Measurements from ENCODE around the gene FGGY. TPM values are rescaled to one million over a fixed set of nuclear protein-coding genes. Genes with fewer than 3 reads are reported as not detected.

The FGGY gene
- total RNA-seq, 4 donors from 2014 or later, result 20.6 to 138 (median 32.8) TPM

DNA sequence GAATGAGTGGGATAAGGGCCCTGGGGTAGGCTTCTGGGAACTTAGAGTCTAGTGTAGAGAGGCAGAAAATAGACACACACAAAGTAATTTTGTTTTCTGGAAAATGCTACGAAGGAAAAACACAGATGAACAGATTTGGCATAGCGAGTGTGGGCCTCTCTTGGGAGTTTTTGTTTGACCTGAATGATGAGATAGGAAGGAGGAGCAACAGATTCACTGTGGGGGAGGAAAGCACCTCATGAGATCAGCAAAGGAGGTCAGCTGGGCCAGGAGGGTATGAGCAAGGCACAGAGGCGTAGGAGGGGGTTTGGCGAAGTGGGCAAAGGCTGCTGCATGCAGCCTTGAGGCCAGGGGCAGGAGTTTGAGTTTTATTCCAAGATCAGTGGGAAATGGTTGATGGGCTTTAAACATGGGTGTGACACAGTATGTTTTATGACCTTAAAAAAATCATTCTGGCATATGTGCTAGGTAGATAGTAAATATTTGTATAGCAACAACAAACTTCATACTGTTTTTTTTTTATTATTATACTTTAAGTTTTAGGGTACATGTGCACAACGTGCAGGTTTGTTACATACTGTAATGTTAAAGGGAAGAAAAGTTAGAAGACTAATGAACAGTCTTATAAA is 57.9 kb downstream of the FGGY start:
- H3K4me3 ChIP-seq, result no peak overlapping the region
- H3K27ac ChIP-seq, result peak overlapping the region; percentile 84 to 86
- TF ChIP-seq, protein P1, sequence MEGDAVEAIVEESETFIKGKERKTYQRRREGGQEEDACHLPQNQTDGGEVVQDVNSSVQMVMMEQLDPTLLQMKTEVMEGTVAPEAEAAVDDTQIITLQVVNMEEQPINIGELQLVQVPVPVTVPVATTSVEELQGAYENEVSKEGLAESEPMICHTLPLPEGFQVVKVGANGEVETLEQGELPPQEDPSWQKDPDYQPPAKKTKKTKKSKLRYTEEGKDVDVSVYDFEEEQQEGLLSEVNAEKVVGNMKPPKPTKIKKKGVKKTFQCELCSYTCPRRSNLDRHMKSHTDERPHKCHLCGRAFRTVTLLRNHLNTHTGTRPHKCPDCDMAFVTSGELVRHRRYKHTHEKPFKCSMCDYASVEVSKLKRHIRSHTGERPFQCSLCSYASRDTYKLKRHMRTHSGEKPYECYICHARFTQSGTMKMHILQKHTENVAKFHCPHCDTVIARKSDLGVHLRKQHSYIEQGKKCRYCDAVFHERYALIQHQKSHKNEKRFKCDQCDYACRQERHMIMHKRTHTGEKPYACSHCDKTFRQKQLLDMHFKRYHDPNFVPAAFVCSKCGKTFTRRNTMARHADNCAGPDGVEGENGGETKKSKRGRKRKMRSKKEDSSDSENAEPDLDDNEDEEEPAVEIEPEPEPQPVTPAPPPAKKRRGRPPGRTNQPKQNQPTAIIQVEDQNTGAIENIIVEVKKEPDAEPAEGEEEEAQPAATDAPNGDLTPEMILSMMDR (IDR thresholded peaks at IDR 0.05), result no peak
- no peak for TF ChIP-seq POLR2A (IDR thresholded peaks at IDR 0.05)
- intact Hi-C loops (cut with DNase I; ENCODE audit: low total_unique reads), result loop anchor here (10.0 kb wide), 1 partner anchor 60 kb away; the partner anchor contains the start of gene FGGY
- H3K27me3 ChIP-seq, result no peaks in the 10 kb centered on the region
- no peaks in the 10 kb centered on the region for H3K9me3 ChIP-seq
- peak; percentile 72 to 86 for DNase-seq
- H3K4me1 ChIP-seq, result peaks cover 0 to 8% of the 10 kb centered on the region in 2 donors
- no peaks in the 10 kb centered on the region for H3K36me3 ChIP-seq

DNA sequence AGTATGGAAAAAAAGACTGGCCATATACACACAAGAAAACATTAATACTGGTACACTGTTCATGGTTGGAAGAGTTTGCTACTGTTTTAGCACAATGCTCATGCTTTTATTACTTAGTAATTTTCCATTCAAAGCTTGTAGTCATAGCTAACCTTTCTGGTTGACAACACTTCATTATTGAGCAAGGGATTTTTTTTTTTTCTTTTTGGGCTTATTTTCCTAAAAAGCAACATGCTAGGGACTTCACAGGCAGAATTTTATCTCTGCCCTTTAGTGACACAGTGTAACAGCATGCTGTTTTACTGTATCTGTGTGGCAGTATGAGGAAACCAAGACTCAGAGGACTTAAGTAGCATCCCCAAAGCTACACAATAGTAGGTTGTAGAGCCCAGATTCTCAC is 58.5 kb downstream of the FGGY start:
- no peaks in the 10 kb centered on the region for H3K27me3 ChIP-seq
- H3K4me1 ChIP-seq, result peaks cover 0 to 8% of the 10 kb centered on the region in 2 donors
- no peaks in the 10 kb centered on the region for H3K36me3 ChIP-seq
- H3K4me3 ChIP-seq, result no peak overlapping the region
- no peak for DNase-seq
- intact Hi-C loops (cut with DNase I; ENCODE audit: low total_unique reads), result loop anchor here (10.0 kb wide), 1 partner anchor 61 kb away; the partner anchor contains the start of gene FGGY
- TF ChIP-seq, protein P1 (IDR thresholded peaks at IDR 0.05), result peak in 1 of 4 experiments; percentile 6
- TF ChIP-seq POLR2A (IDR thresholded peaks at IDR 0.05), result no peak
- H3K9me3 ChIP-seq, result no peaks in the 10 kb centered on the region
- H3K27ac ChIP-seq, result peak overlapping the region; percentile 84 to 86

DNA sequence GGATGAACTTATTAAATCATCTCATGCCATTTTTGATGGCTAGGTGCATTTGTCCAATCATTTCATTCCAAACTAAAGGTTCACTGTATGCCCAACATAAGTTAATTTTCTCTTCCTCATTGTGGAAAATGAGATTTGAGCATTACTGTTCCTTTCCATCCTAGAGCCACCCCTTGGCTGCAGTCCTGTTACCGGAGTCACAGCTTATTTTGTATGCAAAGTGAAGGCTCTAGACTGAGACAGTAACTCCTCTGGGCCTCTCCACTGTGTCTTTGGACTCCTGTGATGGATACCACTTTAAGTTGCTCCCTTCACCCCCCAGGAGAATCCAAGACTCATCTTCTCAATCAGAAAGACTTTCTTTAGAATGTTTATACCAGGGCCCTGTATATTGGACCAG is 59.7 kb downstream of the FGGY start:
- Histone ChIP-seq H3K36me3 (no peaks in the 10 kb centered on the region), H3K4me1 (peaks cover 0 to 8% of the 10 kb centered on the region in 2 donors), H3K27ac (peak overlapping the region in 1 of 2 donors; percentile 24), H3K27me3 (no peaks in the 10 kb centered on the region), H3K4me3 (no peak overlapping the region), H3K9me3 (no peaks in the 10 kb centered on the region)
- no peak for DNase-seq
- TF ChIP-seq, protein P1 (IDR thresholded peaks at IDR 0.05), result no peak
- TF ChIP-seq POLR2A (IDR thresholded peaks at IDR 0.05), result no peak
- intact Hi-C loops (cut with DNase I; ENCODE audit: low total_unique reads), result loop anchor here (10.0 kb wide), 1 partner anchor 62 kb away; the partner anchor contains the start of gene FGGY

DNA sequence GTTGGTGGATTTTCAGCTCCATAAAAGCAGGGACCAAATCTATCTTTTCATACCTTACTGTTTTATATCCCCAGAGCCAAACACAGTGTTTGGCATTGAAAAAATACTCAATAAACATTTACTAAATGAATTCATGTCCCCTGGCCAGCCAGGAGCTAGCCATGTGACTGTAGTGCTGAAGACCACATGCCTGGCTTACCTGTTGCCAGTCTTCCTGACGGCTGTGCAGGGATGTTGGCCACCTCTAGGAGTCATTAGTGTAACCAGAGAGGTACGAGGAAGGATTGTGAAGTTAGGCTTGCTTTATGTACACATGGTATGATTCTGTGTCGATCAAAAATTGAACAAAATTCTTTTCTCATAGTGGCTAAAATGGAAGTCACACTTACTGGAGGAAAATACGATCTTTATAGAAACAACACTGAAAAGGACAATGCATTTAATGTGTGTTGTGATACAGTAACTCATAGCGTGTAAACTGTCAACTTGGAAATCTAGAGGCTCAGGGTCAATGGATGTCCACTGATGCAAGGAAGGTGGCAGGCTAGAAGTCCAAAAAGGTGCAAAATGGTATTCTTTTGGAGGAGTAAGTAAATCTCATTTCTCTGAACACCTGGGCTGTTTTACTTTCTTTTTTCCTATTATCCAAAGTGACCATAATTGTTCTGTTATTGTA is 60.9 kb downstream of the FGGY start:
- H3K27me3 ChIP-seq, result no peaks in the 10 kb centered on the region
- H3K36me3 ChIP-seq, result no peaks in the 10 kb centered on the region
- DNase-seq, result no peak
- H3K4me1 ChIP-seq, result peaks cover 0 to 8% of the 10 kb centered on the region in 2 donors
- H3K27ac ChIP-seq, result peak overlapping the region in 1 of 2 donors; percentile 12
- H3K9me3 ChIP-seq, result no peaks in the 10 kb centered on the region
- intact Hi-C loops (cut with DNase I; ENCODE audit: low total_unique reads), result loop anchor here (10.0 kb wide), 1 partner anchor 63 kb away; the partner anchor contains the start of gene FGGY
- TF ChIP-seq, protein P1 (IDR thresholded peaks at IDR 0.05), result no peak
- no peak overlapping the region for H3K4me3 ChIP-seq

DNA sequence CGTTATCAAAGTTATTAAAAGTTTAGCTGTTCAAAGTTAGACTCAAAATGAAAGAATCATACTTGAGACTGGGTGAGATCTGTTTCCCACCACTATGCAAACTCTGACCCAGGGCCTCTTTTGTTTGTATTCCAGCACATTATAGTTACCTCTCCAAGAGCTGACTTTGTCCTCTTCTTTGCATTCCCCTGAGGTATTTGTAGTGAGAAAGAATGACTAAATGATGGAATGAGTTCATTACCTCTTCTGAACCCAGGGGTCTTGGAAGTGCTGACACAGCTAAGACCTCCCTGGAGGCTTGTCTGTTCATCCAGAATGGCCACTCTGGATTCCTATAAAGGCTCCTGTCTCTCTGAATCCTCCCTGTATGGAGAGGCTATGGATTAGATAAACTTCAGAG is 62.4 kb downstream of the FGGY start:
- DNase-seq, result no peak
- Histone ChIP-seq H3K27ac (no peak overlapping the region), H3K36me3 (no peaks in the 10 kb centered on the region), H3K27me3 (no peaks in the 10 kb centered on the region), H3K9me3 (no peaks in the 10 kb centered on the region), H3K4me1 (peaks cover 0 to 8% of the 10 kb centered on the region in 2 donors), H3K4me3 (no peak overlapping the region)
- TF ChIP-seq POLR2A (IDR thresholded peaks at IDR 0.05), result no peak
- TF ChIP-seq, protein P1 (IDR thresholded peaks at IDR 0.05), result no peak
- intact Hi-C loops (cut with DNase I; ENCODE audit: low total_unique reads), result loop anchor here (10.0 kb wide), 1 partner anchor 65 kb away; the partner anchor contains the start of gene FGGY

All from uterus (tissue), 4 donors.